DOHH2 (cell line): ENCODE measurements around the gene GARIN1A.

Source experiments
- H3F3A ChIP-seq: fragments of 200-600 bp; sonication (generic), shearing (Covaris generic); 2 replicates; pipeline ENCODE4 v1.6.0; 2016; ENCODE audit warnings: antibody characterized with exemption, mild to moderate bottlenecking; ENCODE audit not compliant: control insufficient read depth, insufficient read depth
- H3K27ac ChIP-seq: fragments of 200-600 bp; sonication (generic); 2 replicates; pipeline ENCODE4 v1.5.1; 2014; ENCODE audit warnings: low read depth, mild to moderate bottlenecking, low read length, moderate library complexity
- H3K27me3 ChIP-seq: fragments of 200-600 bp; sonication (generic); 2 replicates; pipeline ENCODE4 v1.6.1; 2014; ENCODE audit warnings: mild to moderate bottlenecking, low read length, mixed read lengths; ENCODE audit not compliant: control insufficient read depth
- H3K36me3 ChIP-seq: fragments of 200-600 bp; sonication (generic); 2 replicates; pipeline ENCODE4 v1.6.1; 2014; ENCODE audit warnings: mild to moderate bottlenecking, low read length, moderate library complexity, mixed read lengths; ENCODE audit not compliant: control insufficient read depth
- H3K4me1 ChIP-seq: fragments of 200-600 bp; sonication (generic); 2 replicates; pipeline ENCODE4 v1.6.1; 2014; ENCODE audit warnings: mild to moderate bottlenecking, low read length, mixed read lengths; ENCODE audit not compliant: control insufficient read depth
- H3K4me2 ChIP-seq: fragments of 200-600 bp; sonication (generic); 2 replicates; pipeline ENCODE4 v1.6.0; 2014; ENCODE audit warnings: mild to moderate bottlenecking, low read length, moderate library complexity
- H3K4me3 ChIP-seq: fragments of 200-600 bp; sonication (generic); 2 replicates; pipeline ENCODE4 v1.5.1; 2014; ENCODE audit warnings: mild to moderate bottlenecking, low read length, mixed read lengths
- H3K79me2 ChIP-seq: fragments of 200-600 bp; sonication (generic); 2 replicates; pipeline ENCODE4 v1.6.1; 2014; ENCODE audit warnings: mild to moderate bottlenecking, low read length, mixed read lengths; ENCODE audit not compliant: control insufficient read depth
- H3K9me2 ChIP-seq: fragments of 200-600 bp; sonication (generic); replicated peaks from 2 replicates; pipeline ENCODE4 v1.6.1; 2014; ENCODE audit warnings: mild to moderate bottlenecking, low read length, mixed read lengths; ENCODE audit not compliant: control insufficient read depth
- H3K9me3 ChIP-seq: fragments of 200-600 bp; sonication (generic); 2 replicates; pipeline ENCODE4 v1.6.1; 2014; ENCODE audit warnings: antibody characterized with exemption, low read length, mixed read lengths; ENCODE audit not compliant: control insufficient read depth, insufficient read depth
- H4K20me1 ChIP-seq: fragments of 200-600 bp; sonication (generic); 2 replicates; pipeline ENCODE4 v1.6.0; 2014; ENCODE audit warnings: low read depth, mild to moderate bottlenecking, antibody characterized with exemption, low read length, moderate library complexity; ENCODE audit not compliant: control insufficient read depth, insufficient read depth
- CTCF ChIP-seq: fragments of 200-600 bp; sonication (generic); IDR thresholded peaks from one replicate; pipeline ENCODE4 v1.5.1; 2014; ENCODE audit warnings: antibody characterized with exemption, mild to moderate bottlenecking, low read depth, low read length; ENCODE audit not compliant: poor library complexity, severe bottlenecking
- EZH2phosphoT487 ChIP-seq: fragments of 200-600 bp; sonication (generic); IDR thresholded peaks from 2 replicates; pipeline ENCODE4 v1.6.1; 2017; ENCODE audit warnings: borderline replicate concordance, mild to moderate bottlenecking, antibody characterized with exemption, low read length, moderate library complexity, mixed read lengths

Gene GARIN1A

DNA sequence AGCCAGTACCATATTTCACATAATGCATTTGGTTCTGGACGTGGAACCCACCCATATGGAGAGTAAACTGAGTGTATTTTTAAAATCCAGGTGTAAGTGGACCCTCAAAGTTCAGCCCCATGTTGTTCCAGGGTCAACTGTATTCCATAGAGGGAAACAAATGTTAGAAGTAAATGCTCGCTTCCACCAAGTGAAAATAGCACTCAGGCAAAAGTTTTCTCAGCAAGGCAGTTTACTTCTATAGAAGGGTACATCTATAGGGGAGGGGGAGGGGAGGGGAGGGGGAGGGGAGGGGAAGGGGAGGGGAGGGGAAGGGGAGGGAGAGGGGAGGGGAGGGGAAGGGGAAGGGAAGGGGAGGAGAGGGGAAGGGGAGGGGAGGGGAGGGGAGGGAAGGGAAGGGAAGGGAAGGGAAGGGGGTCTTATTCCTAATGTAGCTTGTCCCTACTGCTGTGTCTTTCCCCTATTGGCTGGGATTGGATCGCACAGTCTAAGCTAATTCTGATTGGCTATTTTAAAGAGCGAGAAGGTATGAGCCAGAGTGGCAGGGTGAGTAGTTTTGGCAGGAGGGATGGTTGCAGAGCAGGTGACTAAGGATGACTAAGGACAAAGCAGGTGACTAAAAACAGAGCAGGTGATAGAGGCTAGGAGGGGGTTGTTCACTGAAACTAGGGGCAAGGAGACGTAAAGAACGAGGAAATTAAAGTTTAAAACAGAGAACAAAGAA lies 29.1 kb downstream of the GARIN1A start:
- no peaks in the 10 kb centered on the region for H3K9me3 ChIP-seq
- no peak for TF ChIP-seq EZH2phosphoT487
- TF ChIP-seq CTCF: no peak
- H3K4me3 ChIP-seq: no peak overlapping the region
- no peak overlapping the region for H3K27ac ChIP-seq
- no peaks in the 10 kb centered on the region for H3F3A ChIP-seq
- H3K9me2 ChIP-seq: no peaks in the 10 kb centered on the region
- no peaks in the 10 kb centered on the region for H4K20me1 ChIP-seq
- H3K27me3 ChIP-seq: peaks cover 61% of the 10 kb centered on the region
- no peak overlapping the region for H3K4me2 ChIP-seq
- peaks cover 14% of the 10 kb centered on the region for H3K4me1 ChIP-seq
- H3K36me3 ChIP-seq: no peaks in the 10 kb centered on the region
- no peaks in the 10 kb centered on the region for H3K79me2 ChIP-seq

DNA sequence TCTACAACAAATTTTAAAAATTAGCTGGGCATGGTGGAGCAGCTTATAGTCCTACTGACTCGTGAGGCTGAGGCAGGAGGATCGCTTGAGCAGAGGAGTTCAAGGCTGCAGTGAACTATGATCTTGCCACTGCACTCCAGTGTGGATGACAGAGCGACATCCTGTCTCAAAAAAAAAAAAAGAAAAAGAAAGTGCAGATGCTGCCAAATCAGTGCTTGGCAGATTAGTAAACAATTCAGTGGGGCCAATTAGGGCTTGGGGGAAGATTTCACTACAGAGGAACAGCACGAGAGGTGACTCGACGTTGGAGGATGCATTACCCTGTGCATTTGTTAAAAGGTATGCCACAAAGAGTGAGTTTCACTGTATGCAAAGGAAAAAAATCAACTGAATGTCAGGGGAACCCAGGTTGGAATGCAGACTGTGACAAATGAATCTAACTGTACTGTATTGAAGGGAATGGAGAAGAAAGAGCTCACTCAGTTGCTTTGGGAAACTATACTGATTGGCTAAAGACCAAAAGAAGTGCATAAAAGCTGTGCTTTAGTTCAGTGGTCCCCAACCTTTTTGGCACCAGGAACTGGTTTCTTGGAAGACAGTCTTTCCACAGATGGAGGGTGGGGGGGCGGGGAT lies 31.6 kb downstream of the GARIN1A start:
- Histone ChIP-seq H3K4me1 (no peaks in the 10 kb centered on the region), H3K36me3 (no peaks in the 10 kb centered on the region), H3K4me3 (no peak overlapping the region), H3F3A (no peaks in the 10 kb centered on the region), H3K4me2 (no peak overlapping the region), H3K79me2 (no peaks in the 10 kb centered on the region), H3K9me2 (no peaks in the 10 kb centered on the region), H3K9me3 (no peaks in the 10 kb centered on the region), H3K27me3 (peaks cover 37% of the 10 kb centered on the region), H3K27ac (no peak overlapping the region), H4K20me1 (no peaks in the 10 kb centered on the region)
- TF ChIP-seq CTCF (no peak), EZH2phosphoT487 (no peak)

GRCh38 chr7:128705891-128706333 lies 33.8 kb downstream of the GARIN1A start:
- Histone ChIP-seq H3K9me2 (no peaks in the 10 kb centered on the region), H3K4me2 (no peak overlapping the region), H4K20me1 (no peaks in the 10 kb centered on the region)

More at GRCh38 chr7:128705891-128706333, 33.8 kb downstream of the GARIN1A start:
- Histone ChIP-seq H3K4me1 (no peaks in the 10 kb centered on the region), H3K4me3 (no peak overlapping the region), H3F3A (no peaks in the 10 kb centered on the region), H3K9me3 (no peaks in the 10 kb centered on the region), H3K36me3 (no peaks in the 10 kb centered on the region), H3K27ac (no peak overlapping the region), H3K27me3 (peaks cover 27% of the 10 kb centered on the region), H3K79me2 (no peaks in the 10 kb centered on the region)
- no peak for TF ChIP-seq CTCF
- TF ChIP-seq EZH2phosphoT487: no peak
